GM21619 (cell line): ENCODE measurements around the gene ALK.

Experiments
- ATAC-seq: cut with Tn5 transposase; IDR thresholded peaks from one replicate; pipeline ENCODE4 v1.9.1; 2021; ENCODE audit not compliant: unreplicated experiment

ALK gene

DNA sequence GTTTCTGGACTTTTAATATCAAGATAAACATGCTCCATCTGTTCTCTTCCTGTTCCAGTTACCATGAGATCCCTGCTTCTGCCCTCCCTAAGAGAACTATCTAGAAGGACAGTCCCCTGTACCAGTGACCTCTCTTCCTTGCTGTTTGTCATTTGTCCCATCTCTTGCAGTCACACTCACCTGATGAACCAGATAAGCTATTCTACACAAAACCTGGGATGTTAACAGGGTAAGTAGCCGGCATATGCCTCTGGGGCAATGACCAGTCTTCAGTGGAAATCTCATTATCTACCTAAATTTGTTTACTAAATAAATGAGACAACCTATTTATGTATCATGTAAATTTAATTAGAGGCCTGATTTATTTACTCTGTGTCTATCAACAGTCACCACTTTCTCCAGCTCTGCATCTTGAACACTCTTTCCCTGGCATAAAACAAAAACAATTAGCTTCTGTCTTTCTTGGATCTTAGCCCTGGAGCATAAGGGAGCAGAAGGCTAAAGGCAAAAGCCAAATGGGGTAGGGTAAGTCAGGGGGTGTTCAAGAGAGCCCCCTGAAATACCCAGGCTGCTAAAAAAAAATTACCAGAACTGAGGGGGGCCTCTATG lies 337.7 kb downstream of the ALK start:
- ATAC-seq, result no peak

DNA sequence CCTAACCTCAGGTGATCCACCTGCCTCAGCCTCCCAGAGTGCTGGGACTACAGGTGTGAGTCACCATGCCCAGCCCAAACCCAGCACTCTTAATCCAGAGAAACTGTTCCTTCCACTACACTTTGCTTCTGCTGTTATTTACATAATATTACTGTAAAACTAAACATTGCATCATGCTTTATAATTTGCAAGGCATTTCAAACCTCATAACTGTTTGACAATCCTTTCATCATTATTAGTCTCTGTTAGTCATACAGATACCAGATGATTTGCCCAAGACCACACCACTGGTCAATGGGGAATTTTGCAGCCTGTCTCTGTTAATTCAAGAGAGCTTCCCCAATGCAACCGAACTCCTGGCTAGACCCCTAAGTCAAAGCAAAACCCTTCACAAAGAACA lies 338.3 kb downstream of the ALK start:
- ATAC-seq, result peak; percentile 63

DNA sequence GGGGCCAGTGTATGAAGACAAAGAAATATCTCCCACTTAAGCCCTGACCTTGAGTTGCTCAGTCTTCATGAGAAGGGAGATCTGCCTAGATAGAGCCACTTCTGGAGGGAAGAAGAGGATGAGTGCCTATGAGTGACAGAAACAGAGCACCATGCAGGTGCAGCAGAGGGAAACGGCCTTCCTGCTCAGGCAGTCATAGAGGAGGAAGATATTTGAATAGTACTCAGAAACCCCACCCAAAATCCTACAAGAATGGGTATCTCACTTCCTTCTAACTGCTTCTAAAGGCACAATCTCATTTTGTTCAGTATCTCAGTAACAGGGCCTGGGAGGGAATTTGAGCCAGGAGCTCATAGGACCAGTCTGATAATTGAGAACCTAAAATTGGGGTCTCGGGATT lies 339.3 kb downstream of the ALK start:
- ATAC-seq, result no peak

DNA sequence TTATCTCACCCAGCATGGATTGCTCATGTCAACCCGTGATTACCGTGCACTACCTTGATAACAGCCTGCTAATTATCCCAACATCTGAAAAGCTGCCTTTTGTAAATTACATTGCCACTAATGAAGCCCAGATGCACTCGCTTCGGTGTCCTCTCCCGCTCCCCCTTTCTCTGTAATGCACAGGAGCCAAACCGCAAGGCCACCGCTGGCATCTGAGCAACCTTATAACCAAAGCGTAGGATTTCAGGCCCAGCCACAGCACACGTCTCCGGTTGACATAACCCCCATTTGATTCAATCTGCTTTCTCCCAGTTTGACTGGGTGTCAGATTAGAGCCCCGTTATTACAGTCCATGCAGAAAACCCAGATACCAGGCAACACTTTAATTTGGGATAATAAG lies 341.2 kb downstream of the ALK start:
- ATAC-seq, result no peak

DNA sequence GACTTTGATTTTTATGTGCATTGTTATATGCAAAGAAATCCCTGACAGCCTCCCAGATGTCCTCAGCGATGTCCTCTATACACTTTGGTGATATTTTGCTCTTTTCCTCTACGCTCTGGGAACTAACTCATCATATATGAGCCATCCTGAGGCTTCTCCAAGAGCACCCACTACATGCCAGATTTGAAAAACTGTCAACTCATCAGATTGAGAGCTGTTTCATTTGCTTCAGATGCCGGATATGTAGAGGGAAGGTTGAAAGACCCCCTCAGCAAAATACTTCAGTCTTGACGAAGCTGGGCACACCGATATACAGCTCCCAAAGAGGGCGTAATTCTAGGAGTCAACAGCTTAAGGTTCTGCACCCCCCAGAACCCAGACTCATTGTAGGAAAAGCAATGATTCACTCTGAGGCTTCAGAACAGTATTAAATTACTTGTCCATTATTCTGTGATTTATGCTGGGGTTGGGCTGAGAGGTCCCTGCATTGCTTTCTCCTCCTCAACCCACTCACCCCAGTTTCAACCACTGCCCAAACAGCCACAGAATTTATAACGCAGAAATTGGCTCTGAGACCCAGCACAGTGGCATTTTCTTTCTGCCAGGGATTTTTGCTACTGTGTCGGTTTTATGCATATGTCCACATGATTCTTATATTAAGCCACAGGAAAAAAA lies 341.8 kb downstream of the ALK start:
- no peak for ATAC-seq

DNA sequence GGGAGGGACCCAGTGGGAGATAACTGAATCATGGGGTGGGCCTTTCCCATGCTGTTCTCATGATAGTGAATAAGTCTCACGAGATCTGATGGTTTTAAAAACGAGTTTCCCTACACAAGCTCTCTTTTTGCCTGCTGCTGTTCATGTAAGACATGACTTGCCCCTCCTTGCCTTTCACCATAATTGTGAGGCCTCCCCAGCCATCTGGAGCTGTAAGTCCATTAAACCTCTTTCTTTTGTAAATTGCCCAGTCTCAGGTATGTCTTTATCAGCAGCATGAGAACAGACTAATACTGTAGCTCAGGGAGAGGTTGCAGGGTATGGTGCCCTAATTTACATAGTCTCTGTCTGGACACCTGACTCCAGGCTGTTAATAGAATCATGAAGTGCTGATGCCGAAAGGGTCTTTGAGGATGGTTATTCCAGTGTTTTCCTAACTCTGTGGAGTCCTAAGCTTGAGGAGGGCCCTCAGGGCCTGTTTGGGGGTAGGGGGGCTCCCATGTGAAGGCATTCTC lies 343.2 kb downstream of the ALK start:
- no peak for ATAC-seq

DNA sequence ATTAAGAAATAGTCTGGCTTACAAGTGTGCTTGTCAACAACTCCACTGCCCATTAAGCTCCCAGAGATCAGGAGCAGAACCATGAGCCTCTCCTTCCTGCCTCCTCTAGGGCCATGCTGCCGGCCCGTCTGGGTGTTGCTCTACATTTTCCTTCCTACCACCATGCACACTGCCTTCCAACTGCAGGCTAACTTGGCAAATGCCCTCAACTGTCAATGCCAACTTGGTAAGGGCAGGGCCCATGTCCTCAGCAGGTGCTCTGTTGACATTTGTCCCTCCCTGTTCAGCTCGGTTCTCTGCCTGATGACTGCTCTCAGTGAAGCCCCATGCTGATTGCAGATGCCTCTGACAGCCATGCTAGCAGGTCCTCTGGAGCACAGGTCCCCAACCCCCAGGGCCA lies 345.2 kb downstream of the ALK start:
- ATAC-seq, result no peak

DNA sequence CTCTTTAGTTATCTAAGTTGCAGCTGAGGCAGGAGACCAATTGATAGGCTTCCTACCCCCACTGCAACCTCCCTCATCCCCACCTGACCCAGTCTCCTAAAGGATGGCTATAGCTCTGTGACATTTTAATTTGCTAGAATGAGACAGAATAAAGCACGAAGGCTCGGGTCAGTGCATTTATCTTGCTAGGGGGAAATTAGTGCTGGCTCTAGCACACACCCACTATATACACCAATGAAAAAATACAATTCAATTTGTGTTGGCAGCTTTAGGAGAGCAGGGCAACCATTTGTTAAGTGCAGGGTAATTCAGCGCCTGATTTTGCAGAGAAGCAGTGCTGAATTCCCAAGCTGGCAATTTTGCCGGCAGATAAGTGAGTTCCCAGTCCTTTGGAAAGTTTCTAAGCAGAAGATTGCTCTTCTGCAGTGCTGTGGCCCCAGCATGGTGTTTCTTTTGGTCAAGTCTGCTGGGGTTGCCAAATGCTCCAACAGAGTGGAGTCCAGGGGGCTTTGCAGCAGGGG lies 346.0 kb downstream of the ALK start:
- no peak for ATAC-seq

DNA sequence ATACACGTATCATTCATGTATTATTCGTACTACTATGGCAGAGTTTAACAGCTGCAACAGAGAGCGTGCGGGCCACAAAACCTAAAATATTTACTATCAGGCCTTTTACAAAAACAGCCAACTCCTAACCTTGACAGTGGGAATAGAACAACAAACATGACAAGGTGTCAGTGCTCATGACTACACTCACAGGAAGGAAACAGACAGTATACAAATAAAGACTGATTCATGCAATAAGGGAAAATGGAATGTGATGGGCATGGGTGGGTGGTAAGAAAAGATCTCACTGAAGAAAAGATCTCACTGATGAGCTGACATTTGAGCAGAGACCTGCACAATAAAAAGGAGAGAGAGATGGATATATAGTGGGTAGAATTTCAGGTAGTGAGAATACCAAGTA lies 347.8 kb downstream of the ALK start:
- no peak for ATAC-seq

DNA sequence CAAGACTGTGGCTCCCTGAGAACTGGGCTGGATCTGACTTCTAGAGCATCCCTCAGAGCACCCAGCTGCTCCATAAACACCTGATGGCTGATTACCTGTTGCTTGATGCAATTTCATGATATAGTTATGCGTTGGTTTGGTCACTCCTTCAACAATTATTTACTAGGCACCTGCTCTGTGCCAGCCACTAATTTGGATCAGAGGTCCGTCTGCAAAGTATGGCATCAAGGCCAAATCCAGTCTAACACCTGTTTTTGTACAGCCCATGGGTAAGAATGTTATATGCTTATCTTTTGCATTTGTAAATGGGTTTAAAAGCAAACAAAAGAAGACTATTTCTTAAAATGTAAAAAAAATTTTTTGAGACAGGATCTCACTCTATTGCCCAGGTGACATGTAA lies 348.2 kb downstream of the ALK start:
- no peak for ATAC-seq

DNA sequence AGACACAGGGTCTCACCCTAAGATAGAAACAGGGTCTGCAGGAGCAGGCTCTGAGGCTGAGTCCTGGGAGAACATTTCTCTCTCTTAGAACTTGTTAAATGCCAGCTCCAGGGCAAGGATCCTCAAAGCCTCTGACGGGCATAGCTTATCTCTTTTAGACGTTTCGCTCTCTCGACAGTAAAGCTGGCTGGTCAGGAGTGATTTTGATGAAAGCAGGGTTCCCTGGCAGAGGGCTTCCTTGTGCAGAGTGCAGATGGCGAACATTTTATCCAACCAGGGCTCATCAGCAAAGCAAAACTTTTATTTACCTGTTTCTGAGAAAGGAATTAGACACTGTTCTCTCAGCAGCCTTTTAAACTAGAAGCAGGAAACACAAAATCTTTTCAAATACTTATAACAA lies 350.8 kb downstream of the ALK start:
- ATAC-seq, result no peak

DNA sequence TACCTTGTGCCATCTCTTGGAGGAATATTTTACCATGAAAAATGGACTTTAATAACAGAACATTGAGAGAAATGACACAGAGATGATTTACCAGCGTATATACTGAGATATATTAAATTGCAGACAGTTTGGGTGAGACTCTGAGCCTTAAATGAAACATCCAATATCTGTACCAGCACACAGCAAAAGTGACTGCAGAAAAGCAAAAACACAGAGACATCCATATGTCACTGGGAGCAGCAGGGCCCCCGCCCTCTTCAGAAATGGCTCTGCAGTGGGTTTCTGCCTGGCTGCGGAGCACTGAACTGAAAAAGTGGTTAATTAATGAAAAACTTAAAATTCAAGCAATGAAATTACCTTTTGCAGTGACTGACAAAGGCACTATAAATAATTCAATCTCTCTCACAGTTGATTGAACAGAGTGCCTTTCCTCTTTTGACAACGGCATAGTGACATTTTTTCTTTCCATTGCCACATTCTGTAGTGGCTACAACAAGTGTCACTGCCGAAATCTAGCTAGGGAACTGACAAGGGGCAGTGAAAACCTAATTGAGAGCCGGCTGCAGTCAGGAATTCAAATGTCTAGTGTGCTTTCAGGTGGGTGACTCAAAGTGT lies 353.4 kb downstream of the ALK start:
- ATAC-seq, result no peak

DNA sequence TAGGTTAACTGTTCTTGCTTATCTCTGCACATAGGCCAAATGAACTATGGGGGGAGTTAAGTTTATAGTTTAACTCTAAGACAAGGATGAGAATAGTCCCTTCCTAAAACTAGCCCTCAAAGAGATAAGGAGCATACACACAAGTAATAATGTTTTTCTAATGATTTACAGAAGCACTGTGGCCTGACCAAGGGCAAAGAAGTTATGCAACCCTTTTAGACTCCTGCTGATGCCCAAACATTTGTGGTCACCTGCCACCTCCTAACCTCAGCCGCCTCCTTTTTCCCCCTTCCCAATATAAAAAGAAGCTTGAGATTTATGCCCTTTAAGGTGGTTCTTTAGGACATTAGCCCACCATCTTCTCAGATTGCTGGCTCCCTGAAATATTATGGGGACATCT lies 357.7 kb downstream of the ALK start:
- ATAC-seq, result no peak

DNA sequence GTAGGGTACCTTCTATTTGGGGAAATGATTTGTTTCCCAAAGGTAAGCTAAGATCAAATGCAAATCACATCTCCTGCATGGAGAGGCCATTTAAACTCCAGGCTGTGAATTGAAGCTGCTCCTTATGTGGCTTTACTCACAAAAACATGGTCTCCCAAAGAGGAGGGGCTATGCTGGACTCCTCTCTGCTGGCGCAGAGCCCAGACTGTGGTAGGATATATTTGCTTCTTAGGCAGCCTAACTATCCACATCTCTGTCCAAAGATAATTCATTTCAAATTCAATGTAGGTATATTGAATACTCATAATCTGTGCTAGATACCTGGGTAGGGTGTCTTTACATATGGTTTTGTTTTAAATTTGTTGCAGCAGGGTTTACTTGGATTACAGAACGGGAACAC lies 358.5 kb downstream of the ALK start:
- no peak for ATAC-seq

DNA sequence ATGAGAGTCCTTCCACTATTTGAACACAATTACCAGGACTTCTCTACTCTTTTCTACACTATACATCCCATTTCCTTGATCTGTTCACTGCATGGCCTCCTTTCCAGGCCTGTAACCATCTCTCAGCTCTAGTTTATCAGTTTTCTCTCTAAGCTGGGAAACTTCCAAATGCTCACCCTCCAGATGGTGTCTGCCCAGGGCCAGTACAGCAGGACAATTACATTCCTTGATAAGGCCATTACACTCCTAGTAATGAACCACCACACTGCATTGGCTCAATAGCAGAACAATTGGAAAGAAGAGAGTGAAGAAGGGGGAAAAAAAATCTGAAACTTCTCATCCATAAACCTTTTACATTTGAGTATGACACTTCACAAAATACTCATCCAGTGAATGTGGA lies 359.1 kb downstream of the ALK start:
- ATAC-seq, result no peak

DNA sequence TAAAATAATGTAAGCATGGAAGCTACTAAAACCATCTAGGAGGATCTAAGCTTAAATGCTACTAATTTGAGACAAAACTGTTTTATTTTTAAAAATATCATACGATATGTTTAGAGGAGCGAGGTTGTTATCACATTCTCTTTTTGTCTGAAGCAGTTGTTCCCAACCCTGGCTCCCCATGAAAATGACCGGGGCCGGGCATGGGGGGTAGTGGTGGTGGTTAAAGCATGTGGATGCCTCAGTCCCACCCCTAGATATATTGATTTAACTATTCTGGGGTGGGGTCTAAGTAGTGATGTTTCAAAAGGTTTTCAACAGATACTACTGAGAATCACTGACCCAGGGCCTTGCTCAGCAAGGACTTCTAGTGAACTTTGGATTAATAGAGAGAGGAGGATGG lies 359.8 kb downstream of the ALK start:
- no peak for ATAC-seq

DNA sequence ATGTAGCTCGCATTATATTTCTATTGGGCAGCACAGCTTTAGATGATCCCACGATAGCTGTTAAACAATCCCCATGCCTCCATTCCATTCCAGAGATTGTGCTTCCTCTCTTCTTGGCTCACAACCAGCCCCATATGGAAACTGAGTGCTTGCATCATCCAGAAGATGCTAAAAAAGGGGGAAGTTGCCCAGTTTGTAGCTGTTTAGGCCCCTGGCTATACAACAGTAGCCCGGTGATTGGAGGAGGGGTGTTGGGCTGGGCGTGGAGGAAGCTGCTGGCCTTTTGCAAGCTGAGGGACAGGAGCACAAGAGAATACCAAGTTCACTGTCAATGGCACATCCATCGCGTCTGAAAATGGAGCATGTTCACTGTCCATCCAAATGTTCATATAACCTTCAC lies 360.2 kb downstream of the ALK start:
- ATAC-seq, result no peak

DNA sequence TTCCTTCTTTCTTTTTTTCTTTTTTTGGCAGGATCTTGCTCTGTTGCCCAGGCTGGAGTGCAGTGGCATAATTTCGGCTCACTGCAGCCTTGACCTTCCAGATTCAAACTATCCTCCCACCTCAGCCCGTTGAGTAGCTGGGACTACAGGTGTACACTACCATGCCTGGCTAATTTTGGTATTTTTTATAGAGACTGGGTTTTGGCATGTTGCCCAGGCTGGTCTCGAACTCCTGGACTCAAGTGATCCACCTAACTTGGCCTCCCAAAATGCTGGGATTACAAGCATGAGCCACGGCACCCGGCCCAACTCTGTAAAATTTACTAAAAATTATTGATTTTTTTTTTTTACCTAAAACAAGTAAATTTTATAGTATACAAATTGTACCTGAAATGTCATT lies 360.8 kb downstream of the ALK start:
- no peak for ATAC-seq

DNA sequence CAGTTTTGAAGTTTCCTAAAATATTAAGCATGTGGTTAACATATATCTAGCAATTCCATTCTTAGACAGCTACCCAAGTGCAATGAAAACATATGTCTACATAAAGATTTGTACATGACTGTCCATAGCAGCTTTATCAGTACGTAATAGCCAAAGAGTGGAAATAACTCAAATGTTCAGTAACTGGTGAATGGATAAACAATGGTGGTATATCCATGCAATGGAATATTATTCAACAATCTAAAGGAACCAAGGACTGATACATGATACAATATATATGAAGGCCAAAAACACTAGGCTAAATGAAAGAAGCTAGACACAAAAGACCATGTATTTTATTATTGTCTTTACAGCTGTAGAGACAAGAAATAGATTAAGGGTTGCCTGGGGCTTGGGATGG lies 361.4 kb downstream of the ALK start:
- no peak for ATAC-seq

DNA sequence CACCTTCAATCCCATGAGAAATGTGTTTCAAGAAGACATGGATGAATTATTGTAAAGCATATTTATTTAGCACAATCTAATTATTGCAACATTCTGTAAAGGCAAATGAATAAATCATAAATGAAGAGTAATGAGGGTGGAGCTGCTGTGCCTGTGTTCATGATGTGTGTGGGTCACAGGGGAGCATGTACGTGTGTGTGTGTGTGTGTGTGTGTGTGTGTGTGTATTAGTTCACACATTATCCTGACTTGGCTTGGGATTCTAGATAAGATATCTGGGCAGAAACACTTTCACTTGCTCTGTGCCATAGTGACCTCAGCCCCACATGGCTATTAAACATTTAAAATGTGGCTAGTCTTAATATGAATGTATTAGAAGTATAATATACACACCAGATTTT lies 361.8 kb downstream of the ALK start:
- ATAC-seq, result no peak

DNA sequence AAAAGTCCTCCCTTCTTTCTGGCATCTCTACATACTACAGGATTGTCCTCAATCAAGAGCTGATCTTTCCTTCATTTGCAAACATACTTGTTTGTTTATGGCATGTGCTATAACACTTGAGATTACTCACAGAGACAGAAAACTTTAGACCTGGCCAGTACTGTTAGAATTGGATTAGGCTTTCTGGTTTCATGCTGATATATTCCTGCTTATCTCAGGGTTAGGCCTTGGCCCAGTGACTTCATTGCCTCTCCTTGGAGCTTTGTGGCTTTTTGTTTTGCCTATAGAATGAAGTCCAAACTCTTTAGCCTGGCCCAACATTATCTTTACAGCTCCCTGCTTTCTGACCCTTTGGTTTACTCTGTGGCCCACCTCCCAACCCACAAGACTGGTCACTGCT lies 363.3 kb downstream of the ALK start:
- ATAC-seq, result no peak

DNA sequence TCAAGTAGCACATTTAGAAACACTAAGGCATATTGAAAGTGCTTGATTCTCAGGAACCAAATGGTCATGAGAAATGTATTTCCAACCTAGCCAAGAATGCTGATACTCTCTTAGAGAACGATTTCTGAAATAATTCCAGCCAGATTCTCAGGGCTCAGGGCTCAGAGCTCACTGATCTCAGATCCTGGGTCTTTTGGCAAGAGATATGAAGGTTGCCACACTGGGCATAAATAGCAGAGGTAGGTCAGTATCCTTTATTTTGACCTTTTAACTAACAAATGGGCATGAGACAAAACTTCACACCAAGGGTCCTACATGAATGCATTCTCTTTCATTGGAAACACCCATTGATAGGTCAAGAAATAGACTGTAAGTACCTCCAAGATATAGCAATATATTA lies 364.1 kb downstream of the ALK start:
- ATAC-seq, result no peak

DNA sequence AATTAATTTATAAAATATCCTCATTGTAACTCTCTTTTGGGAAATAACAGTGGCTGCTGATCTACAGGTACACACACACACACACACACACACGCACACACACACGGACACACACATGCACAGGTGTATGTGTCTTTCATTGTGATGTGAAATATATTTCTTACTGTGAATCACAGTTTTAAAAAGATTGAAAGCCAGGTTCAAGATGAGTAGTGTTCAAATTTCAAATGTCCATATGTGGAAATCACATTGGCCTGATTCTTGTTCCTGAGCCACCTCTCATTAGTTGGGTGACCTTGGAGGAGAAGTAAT lies 372.4 kb downstream of the ALK start:
- no peak for ATAC-seq
